A673 (cell line): ENCODE measurements around the gene NVL.

ENCODE experiments used
- EZH2 ChIP-seq: fragments of 200-600 bp; sonication (generic); IDR thresholded peaks from 2 replicates; pipeline ENCODE4 v1.6.1; 2017; ENCODE audit warnings: borderline replicate concordance, low read depth, mild to moderate bottlenecking, mixed read lengths, antibody characterized with exemption, low read length; ENCODE audit not compliant: poor library complexity, severe bottlenecking
- TF ChIP-seq, protein P1 (sequence below): fragments of 300-800, 200-600 bp; sonication (generic); conservative IDR thresholded peaks from 2 replicates; pipeline ENCODE4 v1.5.1; 2017; ENCODE audit warnings: low read depth, mild to moderate bottlenecking, antibody characterized with exemption, low read length, moderate library complexity, mixed read lengths

GRCh38 chr1:224308064-224308463 is 21.9 kb downstream of the NVL start:
- TF ChIP-seq, protein P1, sequence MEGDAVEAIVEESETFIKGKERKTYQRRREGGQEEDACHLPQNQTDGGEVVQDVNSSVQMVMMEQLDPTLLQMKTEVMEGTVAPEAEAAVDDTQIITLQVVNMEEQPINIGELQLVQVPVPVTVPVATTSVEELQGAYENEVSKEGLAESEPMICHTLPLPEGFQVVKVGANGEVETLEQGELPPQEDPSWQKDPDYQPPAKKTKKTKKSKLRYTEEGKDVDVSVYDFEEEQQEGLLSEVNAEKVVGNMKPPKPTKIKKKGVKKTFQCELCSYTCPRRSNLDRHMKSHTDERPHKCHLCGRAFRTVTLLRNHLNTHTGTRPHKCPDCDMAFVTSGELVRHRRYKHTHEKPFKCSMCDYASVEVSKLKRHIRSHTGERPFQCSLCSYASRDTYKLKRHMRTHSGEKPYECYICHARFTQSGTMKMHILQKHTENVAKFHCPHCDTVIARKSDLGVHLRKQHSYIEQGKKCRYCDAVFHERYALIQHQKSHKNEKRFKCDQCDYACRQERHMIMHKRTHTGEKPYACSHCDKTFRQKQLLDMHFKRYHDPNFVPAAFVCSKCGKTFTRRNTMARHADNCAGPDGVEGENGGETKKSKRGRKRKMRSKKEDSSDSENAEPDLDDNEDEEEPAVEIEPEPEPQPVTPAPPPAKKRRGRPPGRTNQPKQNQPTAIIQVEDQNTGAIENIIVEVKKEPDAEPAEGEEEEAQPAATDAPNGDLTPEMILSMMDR = no peak
- no peak for TF ChIP-seq EZH2
